Measurements from ENCODE around the gene TPSAB1.
"Not testable (repeated sequence)": the region's sequence is repeated elsewhere in the genome, so short reads cannot be mapped to it uniquely, and the experiment has no call there.

The TPSAB1 gene

GRCh38 chr16:1231301-1231700, 9.2 kb upstream of the TPSAB1 start:
- not testable (repeated sequence) for H3K36me3 ChIP-seq (ENCODE audit: low read length); H2AFZ ChIP-seq (ENCODE audit: low read depth, low read length, severe bottlenecking); H3K79me2 ChIP-seq (ENCODE audit: insufficient read depth, low read length); H3F3A ChIP-seq (ENCODE audit: insufficient read depth); H4K20me1 ChIP-seq (ENCODE audit: low read depth, low read length); H3K9ac ChIP-seq (ENCODE audit: low read length); H3K9me3 ChIP-seq (ENCODE audit: insufficient read depth, low read length); H3K4me3 ChIP-seq (ENCODE audit: insufficient read depth, low read length, poor library complexity, severe bottlenecking); H3K27ac ChIP-seq (ENCODE audit: low read depth, low read length); H3K9me2 ChIP-seq (replicated peaks; ENCODE audit: insufficient read depth, low read length); H3K27me3 ChIP-seq (ENCODE audit: low read length); H3K4me2 ChIP-seq (ENCODE audit: low read depth, low read length, poor library complexity, severe bottlenecking)

DNA sequence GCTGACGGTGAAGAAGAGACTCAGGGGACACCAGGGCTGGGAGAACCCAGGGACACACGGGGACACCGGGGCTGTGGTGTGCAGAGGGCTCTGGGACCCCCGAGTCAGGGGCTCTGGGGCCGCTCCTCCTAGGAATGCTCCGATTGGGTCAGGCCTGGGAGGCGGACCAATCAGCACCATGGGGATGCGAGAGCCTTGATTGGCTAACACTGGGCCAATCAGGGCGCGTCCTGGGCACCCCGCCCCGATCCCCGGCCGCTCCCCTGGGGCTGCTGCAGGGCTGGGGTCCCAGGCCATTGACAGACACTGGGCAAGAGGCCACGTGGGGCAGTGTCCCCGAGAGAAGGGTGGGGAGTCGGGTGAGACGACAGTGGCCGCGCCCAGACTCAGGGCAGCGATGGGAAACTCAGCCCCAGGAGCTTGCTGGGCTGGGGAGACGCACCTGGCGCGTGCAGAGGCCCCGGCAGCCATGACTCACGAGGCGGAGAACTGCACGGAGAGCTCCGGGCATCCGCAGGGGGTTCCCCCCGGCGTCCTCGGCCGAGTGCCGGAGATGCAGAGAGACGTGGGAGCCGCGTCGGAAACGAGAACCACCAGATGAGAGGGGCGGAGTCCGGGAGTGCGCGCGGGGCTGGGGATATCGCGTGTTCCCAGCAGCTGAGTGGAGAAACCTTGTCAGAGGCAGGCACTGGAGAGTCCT, 8.3 kb upstream of the TPSAB1 start:
- not testable (repeated sequence) for H4K20me1 ChIP-seq (ENCODE audit: low read depth, low read length); H3K27me3 ChIP-seq (ENCODE audit: low read length); H3K9ac ChIP-seq (ENCODE audit: low read length); H3K9me2 ChIP-seq (replicated peaks; ENCODE audit: insufficient read depth, low read length); H3K79me2 ChIP-seq (ENCODE audit: insufficient read depth, low read length); H3K36me3 ChIP-seq (ENCODE audit: low read length); H3K4me2 ChIP-seq (ENCODE audit: low read depth, low read length, poor library complexity, severe bottlenecking); H3K9me3 ChIP-seq (ENCODE audit: insufficient read depth, low read length); H3K27ac ChIP-seq (ENCODE audit: low read depth, low read length); H2AFZ ChIP-seq (ENCODE audit: low read depth, low read length, severe bottlenecking); H3K4me3 ChIP-seq (ENCODE audit: insufficient read depth, low read length, poor library complexity, severe bottlenecking); H3F3A ChIP-seq (ENCODE audit: insufficient read depth)

DNA sequence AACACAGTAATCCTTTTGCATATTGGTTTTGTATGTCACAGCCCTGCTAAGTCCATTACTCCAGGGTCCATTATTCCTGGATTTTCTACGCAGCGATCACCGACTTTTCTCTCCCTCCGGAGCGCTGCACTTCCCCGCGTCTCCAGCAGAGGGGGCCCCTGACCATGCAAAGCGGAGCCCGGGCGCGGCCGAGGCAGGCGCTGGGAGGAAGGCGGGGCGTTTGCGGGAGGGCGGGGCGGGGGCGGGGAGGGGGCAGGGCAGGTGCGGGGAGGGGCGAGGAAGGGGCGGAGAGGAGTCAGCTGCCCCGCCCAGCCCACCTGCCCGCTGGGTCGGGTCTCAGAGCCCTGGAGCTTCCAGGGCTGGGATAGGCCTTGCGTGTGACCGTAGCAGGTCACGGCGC, 3.8 kb upstream of the TPSAB1 start:
- H3K9me3 ChIP-seq (ENCODE audit: insufficient read depth, low read length); H3K4me2 ChIP-seq (ENCODE audit: low read depth, low read length, poor library complexity, severe bottlenecking); H4K20me1 ChIP-seq (ENCODE audit: low read depth, low read length); H2AFZ ChIP-seq (ENCODE audit: low read depth, low read length, severe bottlenecking); H3K79me2 ChIP-seq (ENCODE audit: insufficient read depth, low read length); H3K27ac ChIP-seq (ENCODE audit: low read depth, low read length); H3K4me3 ChIP-seq (ENCODE audit: insufficient read depth, low read length, poor library complexity, severe bottlenecking); H3K36me3 ChIP-seq (ENCODE audit: low read length); H3F3A ChIP-seq (ENCODE audit: insufficient read depth); H3K9me2 ChIP-seq (replicated peaks; ENCODE audit: insufficient read depth, low read length); H3K27me3 ChIP-seq (ENCODE audit: low read length); H3K9ac ChIP-seq (ENCODE audit: low read length): not testable (repeated sequence)

DNA sequence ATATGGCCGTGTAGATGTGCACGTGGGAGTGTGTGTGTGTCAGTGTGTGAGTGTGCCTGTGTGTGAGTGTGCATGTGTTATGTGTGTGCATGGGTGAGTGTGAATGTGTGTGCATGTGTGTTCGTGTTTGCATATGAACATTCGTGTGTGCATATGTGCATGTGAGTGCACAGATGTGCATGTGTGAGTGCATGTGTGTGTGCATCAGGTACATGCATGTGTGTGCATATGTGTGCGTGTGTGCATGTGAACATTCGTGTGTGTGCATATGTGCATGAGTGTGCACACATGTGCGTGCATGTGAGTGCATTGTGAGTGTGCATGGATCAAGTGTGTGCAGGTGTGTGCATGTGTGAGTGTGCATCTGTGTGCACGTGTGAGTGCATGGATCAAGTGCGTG, 2.5 kb upstream of the TPSAB1 start:
- no peaks in the 10 kb centered on the region for H3K27me3 ChIP-seq (ENCODE audit: low read length)
- no peak overlapping the region for H3K4me3 ChIP-seq (ENCODE audit: insufficient read depth, low read length, poor library complexity, severe bottlenecking)
- H3K36me3 ChIP-seq (ENCODE audit: low read length): no peaks in the 10 kb centered on the region
- H3F3A ChIP-seq (ENCODE audit: insufficient read depth): no peaks in the 10 kb centered on the region
- H3K9me2 ChIP-seq (replicated peaks; ENCODE audit: insufficient read depth, low read length): no peaks in the 10 kb centered on the region
- no peaks in the 10 kb centered on the region for H4K20me1 ChIP-seq (ENCODE audit: low read depth, low read length)
- H3K79me2 ChIP-seq (ENCODE audit: insufficient read depth, low read length): no peaks in the 10 kb centered on the region
- H3K9me3 ChIP-seq (ENCODE audit: insufficient read depth, low read length): no peaks in the 10 kb centered on the region
- H3K27ac ChIP-seq (ENCODE audit: low read depth, low read length): no peak overlapping the region
- no peak overlapping the region for H3K4me2 ChIP-seq (ENCODE audit: low read depth, low read length, poor library complexity, severe bottlenecking)
- TF ChIP-seq, protein P1, sequence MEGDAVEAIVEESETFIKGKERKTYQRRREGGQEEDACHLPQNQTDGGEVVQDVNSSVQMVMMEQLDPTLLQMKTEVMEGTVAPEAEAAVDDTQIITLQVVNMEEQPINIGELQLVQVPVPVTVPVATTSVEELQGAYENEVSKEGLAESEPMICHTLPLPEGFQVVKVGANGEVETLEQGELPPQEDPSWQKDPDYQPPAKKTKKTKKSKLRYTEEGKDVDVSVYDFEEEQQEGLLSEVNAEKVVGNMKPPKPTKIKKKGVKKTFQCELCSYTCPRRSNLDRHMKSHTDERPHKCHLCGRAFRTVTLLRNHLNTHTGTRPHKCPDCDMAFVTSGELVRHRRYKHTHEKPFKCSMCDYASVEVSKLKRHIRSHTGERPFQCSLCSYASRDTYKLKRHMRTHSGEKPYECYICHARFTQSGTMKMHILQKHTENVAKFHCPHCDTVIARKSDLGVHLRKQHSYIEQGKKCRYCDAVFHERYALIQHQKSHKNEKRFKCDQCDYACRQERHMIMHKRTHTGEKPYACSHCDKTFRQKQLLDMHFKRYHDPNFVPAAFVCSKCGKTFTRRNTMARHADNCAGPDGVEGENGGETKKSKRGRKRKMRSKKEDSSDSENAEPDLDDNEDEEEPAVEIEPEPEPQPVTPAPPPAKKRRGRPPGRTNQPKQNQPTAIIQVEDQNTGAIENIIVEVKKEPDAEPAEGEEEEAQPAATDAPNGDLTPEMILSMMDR (IDR thresholded peaks at IDR 0.05; ENCODE audit: insufficient read depth, low read length, poor library complexity, severe bottlenecking): no peak
- TF ChIP-seq EZH2phosphoT487 (conservative IDR thresholded peaks at IDR 0.05; ENCODE audit: low read length): no peak
- H2AFZ ChIP-seq (ENCODE audit: low read depth, low read length, severe bottlenecking): no peak overlapping the region
- H3K9ac ChIP-seq (ENCODE audit: low read length): no peak overlapping the region

DNA sequence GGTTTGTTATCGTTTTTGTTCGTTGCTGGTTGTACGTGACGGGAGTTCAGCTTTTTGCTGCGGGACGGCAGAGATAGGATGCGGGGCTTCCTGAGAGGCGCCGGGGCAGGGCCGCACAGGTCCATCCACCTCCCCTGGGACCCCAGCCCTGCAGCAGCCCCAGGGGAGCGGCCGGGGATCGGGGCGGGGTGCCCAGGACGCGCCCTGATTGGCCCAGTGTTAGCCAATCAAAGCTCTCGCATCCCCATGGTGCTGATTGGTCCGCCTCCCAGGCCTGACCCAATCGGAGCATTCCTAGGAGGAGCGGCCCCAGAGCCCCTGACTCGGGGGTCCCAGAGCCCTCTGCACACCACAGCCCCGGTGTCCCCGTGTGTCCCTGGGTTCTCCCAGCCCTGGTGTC, 1.6 kb upstream of the TPSAB1 start:
- H3K4me2 ChIP-seq (ENCODE audit: low read depth, low read length, poor library complexity, severe bottlenecking); H3K9me3 ChIP-seq (ENCODE audit: insufficient read depth, low read length): not testable (repeated sequence)

DNA sequence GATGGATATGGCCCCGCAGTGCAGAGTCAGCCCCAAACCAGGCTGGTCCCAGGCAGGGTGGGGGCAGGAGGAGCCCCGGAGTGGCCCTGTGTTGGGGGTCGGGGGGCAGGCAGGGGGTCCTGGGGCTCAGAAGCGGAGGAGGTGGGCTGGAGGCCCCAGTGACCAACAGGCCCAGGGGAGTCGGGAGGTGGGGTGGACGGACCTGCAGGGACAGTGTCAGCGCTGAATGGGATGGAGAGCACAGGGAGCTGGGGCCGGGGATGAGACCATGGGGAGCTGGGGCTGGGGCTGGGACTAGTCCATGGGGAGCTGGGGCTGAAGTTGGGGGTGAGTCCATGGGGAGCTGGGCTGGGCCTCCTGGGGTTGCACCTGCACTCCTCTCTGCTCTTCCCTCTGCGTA, 930 bp upstream of the TPSAB1 start:
- not testable (repeated sequence) for H4K20me1 ChIP-seq (ENCODE audit: low read depth, low read length); H3K27me3 ChIP-seq (ENCODE audit: low read length); H3K9ac ChIP-seq (ENCODE audit: low read length); H3F3A ChIP-seq (ENCODE audit: insufficient read depth); H2AFZ ChIP-seq (ENCODE audit: low read depth, low read length, severe bottlenecking); H3K4me2 ChIP-seq (ENCODE audit: low read depth, low read length, poor library complexity, severe bottlenecking); H3K36me3 ChIP-seq (ENCODE audit: low read length); H3K9me3 ChIP-seq (ENCODE audit: insufficient read depth, low read length); H3K4me3 ChIP-seq (ENCODE audit: insufficient read depth, low read length, poor library complexity, severe bottlenecking); H3K79me2 ChIP-seq (ENCODE audit: insufficient read depth, low read length); H3K9me2 ChIP-seq (replicated peaks; ENCODE audit: insufficient read depth, low read length); H3K27ac ChIP-seq (ENCODE audit: low read depth, low read length)

More for the DNA sequence above, 1.6 kb upstream of the TPSAB1 start:
- not testable (repeated sequence) for H3K36me3 ChIP-seq (ENCODE audit: low read length); H3K27ac ChIP-seq (ENCODE audit: low read depth, low read length); H4K20me1 ChIP-seq (ENCODE audit: low read depth, low read length); H3K4me3 ChIP-seq (ENCODE audit: insufficient read depth, low read length, poor library complexity, severe bottlenecking); H2AFZ ChIP-seq (ENCODE audit: low read depth, low read length, severe bottlenecking); H3K9me2 ChIP-seq (replicated peaks; ENCODE audit: insufficient read depth, low read length); H3K27me3 ChIP-seq (ENCODE audit: low read length); H3K79me2 ChIP-seq (ENCODE audit: insufficient read depth, low read length); H3F3A ChIP-seq (ENCODE audit: insufficient read depth); H3K9ac ChIP-seq (ENCODE audit: low read length)

GRCh38 chr16:1241081-1241480, 576 bp downstream of the TPSAB1 start:
- H3K27me3 ChIP-seq (ENCODE audit: low read length); H3F3A ChIP-seq (ENCODE audit: insufficient read depth); H3K36me3 ChIP-seq (ENCODE audit: low read length); H4K20me1 ChIP-seq (ENCODE audit: low read depth, low read length); H3K9ac ChIP-seq (ENCODE audit: low read length); H3K4me3 ChIP-seq (ENCODE audit: insufficient read depth, low read length, poor library complexity, severe bottlenecking); H3K9me2 ChIP-seq (replicated peaks; ENCODE audit: insufficient read depth, low read length); H3K9me3 ChIP-seq (ENCODE audit: insufficient read depth, low read length); H3K4me2 ChIP-seq (ENCODE audit: low read depth, low read length, poor library complexity, severe bottlenecking); H3K27ac ChIP-seq (ENCODE audit: low read depth, low read length); H2AFZ ChIP-seq (ENCODE audit: low read depth, low read length, severe bottlenecking); H3K79me2 ChIP-seq (ENCODE audit: insufficient read depth, low read length): not testable (repeated sequence)

All from SU-DHL-6 (cell line).